ENCODE measurements around the gene NFATC1.

DNA sequence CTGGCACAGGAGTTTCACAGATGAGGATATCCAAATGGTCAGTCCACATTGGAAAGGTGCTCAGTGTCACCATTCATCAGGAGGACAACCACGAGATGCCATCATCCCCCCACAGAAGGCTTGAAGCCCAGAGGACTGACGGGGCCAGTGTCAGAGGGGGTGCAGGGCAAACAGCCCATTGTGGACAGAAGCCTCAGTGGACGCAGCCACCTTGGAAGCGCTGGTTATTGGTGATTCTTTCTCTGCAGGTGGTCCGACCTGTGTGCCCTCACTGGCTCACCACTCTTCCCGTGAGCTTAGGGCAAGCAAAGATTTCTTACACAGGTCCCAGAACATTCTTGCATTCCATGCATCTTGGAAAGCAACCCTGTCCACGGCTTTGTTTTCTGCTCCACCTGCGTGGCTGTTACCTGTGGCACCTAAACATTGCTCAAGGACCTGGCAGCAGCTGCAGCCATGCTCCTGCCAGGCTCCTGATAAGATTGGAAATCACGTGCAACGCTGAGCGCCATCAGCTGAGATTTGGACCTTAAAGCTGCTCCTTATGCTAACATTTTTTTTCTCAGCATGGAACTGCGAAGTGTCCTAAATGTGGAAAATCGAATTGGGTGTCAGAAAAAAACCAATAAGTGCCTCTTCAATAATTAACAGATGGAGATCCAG, 172.9 kb downstream of the NFATC1 start:
- TF ChIP-seq POLR2A (IDR thresholded peaks at IDR 0.05) = no peak
- TF ChIP-seq, protein P1, sequence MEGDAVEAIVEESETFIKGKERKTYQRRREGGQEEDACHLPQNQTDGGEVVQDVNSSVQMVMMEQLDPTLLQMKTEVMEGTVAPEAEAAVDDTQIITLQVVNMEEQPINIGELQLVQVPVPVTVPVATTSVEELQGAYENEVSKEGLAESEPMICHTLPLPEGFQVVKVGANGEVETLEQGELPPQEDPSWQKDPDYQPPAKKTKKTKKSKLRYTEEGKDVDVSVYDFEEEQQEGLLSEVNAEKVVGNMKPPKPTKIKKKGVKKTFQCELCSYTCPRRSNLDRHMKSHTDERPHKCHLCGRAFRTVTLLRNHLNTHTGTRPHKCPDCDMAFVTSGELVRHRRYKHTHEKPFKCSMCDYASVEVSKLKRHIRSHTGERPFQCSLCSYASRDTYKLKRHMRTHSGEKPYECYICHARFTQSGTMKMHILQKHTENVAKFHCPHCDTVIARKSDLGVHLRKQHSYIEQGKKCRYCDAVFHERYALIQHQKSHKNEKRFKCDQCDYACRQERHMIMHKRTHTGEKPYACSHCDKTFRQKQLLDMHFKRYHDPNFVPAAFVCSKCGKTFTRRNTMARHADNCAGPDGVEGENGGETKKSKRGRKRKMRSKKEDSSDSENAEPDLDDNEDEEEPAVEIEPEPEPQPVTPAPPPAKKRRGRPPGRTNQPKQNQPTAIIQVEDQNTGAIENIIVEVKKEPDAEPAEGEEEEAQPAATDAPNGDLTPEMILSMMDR (IDR thresholded peaks at IDR 0.05) = no peak
